HG02970 (cell line): ENCODE results near the gene MICALL2.

Source experiments
- ATAC-seq: cut with Tn5 transposase; IDR thresholded peaks from one replicate; pipeline ENCODE4 v1.9.1; 2021; ENCODE audit warnings: mild to moderate bottlenecking, moderate library complexity, moderate number of reproducible peaks; ENCODE audit not compliant: unreplicated experiment, low FRiP score

Gene MICALL2

DNA sequence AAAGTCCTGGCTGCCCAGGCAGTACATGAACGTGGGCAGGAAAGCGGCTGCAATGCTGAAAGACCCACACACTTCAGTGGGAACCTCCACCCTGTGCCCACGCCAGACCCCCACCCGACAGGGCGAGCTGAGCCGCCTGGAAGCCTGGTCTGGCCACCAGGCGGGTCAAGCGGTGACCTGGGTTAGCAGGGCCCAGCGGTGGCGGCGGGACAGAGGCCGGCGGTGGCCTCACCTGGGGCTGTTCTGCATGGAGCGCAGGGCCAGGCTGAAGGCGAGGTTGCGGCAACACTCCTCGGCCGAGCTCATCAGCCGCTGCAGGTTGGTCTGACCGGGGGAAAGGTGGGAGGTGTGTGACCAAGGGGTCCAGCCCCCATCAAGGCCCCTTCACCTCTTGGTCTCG, 11.6 kb upstream of the MICALL2 start:
- no peak for ATAC-seq

DNA sequence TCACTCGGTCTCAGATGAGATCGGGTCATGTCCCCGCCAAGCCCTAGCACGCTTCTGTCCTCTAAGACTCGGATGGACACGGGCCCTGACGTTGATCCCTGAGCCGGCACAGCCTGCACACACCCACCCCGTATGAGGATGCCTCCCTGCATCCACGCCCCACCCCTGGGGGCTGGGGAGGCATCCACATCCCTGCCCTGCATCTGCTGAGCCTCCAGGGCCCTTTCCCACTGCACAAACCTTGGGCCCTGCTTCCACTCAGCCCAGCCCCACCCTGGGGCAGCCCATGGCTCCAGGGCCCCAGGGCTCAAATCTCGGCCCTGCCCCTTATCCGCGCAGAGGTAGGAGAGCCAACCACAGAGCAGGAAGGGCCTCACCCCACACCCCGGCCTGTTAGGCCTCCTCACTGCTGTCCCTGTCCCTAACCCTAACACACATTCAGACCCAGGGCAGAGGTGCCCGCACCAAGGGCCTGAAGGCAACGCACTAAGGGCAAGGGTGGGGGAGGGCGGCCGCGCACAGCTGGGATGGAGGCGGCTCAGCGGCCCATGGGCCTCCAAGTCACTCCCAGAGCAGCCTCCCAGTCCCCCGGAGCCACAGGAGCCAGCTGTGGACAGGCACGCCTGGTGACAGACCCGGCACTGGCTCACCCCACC, 9.5 kb upstream of the MICALL2 start:
- no peak for ATAC-seq

DNA sequence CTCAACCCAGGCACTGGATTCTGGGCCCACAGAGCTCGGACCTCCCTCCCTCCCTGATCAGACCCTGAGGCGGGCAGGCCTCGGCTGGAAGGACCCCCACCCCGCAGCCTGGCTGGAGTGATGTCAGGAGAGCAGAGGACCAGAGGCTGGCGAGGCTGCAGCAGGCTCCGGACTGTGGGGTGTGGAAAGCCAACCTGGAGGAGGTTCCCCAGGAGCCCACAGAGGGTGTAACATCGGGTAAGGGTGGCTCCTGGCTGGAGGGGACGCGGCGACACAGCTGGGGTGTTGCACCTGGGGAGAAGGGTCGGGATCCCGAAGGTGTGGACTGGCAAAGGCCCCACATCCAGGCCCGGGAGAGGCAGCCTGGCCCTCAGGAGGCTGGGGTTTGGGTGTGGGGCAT, 8.9 kb upstream of the MICALL2 start:
- ATAC-seq: no peak

DNA sequence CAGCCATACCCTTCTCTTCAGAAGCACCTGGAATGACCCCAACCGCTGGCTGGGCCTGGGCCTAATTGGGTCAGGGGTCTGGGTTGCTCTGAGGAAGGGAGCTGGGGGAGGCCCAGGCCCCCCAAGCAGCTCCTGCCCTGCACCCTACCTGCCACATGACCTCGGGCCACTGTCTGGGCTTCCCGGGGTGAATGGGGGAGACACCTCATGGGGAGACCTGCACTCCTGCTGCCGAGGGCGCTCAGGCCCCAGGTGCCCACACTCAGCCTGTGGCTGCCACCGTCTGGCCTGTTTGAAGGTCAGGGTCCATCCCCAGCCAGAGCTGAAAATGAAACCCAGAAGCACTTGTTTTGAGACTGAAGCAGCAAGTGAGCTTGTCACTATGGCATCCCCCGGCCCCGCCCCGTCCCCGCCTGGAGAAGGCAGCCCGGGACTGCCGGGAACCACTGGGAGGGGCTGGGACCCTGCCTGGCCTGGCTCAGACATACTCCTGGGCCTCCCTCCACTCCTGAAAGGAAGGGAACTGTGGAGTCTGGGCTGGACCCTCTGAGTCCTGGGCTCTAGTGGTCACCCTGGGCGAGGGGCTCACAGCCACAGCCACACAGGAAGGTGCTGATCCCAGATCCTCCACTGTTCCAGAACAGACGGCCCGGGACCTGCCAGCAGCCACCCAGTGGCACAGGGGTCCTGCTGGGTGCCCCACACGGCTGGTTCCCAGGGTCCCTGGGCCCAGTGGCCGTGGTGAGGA, 7.4 kb upstream of the MICALL2 start:
- no peak for ATAC-seq

DNA sequence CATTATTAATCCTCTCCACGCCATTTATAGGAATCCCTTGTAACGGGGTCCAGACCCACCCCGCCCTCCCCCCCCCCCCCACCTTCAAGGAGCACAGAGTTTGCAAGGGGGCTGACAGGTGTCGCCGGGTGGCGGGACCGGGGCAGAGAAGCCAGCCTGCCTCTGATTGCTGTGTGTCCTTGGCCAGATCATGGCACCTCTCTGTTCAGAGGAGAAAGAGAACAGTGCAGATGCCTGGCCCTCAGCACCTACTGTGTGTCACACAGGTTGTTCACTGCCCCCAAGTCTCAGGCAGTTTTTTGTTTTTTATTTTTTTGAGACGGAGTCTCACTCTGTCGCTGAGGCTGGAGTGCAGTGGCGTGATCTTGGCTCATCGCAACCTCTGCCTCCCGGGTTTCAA, 5.4 kb upstream of the MICALL2 start:
- ATAC-seq: no peak

- no peak for ATAC-seq
These were observed 4.5 kb upstream of the MICALL2 start for GRCh38 chr7:1463676-1464223.

GRCh38 chr7:1461646-1462375, 2.5 kb upstream of the MICALL2 start:
- no peak for ATAC-seq

GRCh38 chr7:1460821-1461645, 1.8 kb upstream of the MICALL2 start:
- ATAC-seq: no peak

DNA sequence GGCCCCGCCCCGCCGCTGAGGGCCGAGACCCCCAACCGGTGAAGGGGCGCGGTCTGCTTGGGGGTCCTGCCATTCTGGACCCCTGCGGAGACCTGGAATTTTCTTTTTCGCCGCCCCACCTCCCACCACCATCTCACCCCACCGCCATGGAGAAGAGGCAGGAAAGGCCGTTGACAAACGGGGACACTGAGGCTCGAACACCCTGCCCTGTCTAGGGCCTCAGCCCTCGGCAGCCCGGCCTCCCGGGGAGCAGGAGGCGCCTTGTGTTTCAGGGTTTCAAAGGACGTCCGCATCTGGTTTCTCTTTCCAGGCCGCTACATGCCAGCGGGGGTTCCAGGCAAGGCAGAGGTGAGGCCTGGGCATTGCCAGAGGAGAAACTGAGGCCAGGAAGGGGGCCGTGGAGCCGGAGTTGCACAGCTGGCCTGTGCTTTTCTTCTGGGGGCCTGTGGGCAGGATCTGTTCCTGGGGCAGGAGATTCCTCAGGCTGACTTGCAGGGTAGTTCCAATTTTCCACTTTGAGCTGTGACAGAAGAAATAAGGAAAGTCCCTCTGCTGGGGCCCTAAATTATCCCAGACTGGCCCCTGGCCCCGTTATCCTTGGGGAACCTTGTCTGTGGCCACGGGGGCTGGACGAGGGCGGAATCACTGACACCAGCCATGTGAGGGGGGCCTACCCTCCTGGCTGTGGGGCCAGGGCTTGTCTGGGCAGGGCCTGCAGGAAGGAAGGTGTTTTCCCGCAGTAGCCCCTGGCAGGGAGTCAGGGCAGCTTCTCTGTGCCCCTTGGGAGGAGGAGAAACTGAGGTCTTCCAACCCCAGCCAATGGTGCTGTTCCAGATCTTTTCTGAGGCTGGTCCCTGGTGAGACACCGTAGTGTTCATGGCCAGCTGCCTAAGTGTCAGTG, 900 bp upstream of the MICALL2 start:
- no peak for ATAC-seq

DNA sequence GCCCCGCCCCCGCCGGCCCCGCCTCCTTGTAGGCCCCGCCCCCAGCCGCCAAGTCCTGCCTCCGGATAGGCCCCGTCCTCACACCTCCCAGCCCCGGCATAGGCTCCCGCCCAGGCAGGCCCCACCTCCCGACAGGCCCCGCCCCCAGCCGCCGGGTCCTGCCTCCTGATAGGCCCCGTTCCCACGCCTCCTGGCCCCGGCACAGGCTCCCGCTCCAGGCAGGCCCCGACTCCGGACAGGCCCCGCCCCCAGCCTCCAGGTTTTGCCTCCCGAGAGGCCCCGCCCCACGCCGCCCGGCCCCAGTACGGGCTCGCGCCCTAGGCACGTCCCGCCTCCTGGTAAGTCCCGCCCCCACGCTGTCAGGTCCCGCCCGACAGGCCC, 232 bp upstream of the MICALL2 start:
- peak; percentile 83 for ATAC-seq

DNA sequence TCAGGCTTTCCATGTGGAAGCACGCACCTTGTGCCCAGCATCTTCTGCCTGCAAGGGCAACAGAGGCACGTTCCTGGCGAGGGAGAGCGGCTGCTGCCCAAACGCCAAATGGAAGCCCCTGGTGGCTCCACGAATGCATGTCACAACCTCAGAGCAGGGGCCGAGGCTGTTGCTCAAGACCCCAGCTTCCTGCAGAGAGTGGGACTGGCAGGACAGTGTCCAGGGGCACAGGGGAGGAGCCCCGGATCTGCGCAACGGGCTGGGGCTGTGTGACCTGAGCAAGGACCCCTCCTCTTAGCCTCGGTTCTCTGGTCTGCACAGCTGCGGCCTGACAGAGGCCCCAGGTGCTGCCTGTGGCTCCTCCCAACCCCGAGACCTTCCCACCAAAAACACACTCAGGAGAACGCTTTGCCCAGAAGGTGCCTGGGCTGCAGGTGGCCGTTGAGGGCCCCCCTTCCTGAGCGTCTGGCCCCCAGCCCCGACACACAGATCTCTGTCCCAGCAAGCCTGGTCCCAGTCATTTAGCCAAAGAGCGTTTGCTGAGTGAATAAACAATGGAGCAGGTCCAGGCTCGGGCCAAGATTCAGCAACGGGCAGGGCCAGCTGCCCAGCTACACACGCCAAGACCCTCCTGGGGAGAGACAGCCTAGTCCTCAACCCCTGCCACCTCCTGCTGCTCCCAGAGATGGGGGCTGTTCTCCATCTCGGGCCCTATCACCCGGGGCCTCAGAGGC, 1.2 kb downstream of the MICALL2 start:
- ATAC-seq: no peak

- ATAC-seq: no peak
These were observed 2.0 kb downstream of the MICALL2 start for GRCh38 chr7:1457059-1457948.

DNA sequence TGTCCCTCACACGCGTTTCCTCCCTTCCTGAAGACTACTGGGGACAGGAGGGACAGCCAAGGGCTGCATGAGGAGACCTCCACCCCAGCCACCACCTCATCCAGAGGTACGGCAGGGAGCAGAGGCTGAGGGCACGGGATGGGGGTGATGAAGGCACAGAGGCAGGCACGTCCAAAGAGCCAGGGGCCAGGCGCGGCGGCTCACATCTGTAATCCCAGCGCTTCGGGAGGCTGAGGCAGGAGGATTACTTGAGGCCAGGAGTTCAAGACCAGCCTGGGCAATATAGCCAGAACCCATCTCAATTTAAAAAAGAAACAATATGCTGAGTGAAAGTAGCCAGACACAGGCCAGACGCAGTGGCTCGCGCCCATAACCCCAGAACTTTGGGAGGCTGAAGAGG, 3.3 kb downstream of the MICALL2 start:
- no peak for ATAC-seq

DNA sequence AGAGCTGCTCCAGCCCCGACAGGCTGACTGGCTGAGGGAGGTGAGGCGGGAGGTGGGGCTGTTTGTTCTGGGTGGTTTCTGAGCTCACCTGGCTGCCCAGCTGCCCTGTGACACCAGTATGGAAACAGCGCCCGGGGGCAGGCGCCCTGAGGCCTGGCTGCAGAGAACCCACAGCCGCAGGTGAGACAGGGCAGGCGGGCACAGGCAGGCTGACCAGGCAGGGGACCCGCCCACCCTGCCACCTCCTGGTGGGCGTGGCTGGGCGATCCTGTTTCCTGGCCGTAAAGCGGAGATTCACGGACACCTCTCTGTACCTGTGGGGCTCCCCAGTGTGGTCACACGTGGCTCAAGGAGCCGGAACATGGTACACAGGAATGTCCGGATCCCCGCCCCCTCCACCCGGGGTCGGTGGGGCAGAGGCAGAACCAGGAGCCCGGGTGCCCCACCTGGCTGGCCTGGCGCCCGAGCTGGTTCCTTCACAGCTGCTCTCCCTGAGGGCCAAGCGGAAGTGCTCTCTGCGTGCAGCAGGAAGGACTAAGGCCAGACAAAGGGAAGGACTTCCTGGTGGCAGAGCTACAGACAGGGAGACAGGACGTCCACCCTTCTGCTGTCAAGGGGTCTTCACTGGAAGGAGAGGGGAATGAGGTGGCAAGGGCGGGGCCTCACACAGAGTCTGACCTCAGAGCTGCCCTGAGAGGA, 3.9 kb downstream of the MICALL2 start:
- no peak for ATAC-seq

- ATAC-seq: no peak
These were observed 4.7 kb downstream of the MICALL2 start for GRCh38 chr7:1454542-1454941.

- ATAC-seq: no peak
These were observed 7.1 kb downstream of the MICALL2 start for GRCh38 chr7:1452205-1452604.

- no peak for ATAC-seq
These were observed 8.3 kb downstream of the MICALL2 start for GRCh38 chr7:1450987-1451386.
